OCI-LY3 (cell line): ENCODE results near the gene ZP4.

ENCODE experiments used
- H2AFZ ChIP-seq: fragments of 200-600, 300-600 bp; shearing (Covaris generic); 2 replicates; pipeline ENCODE4 v1.6.0; 2014; ENCODE audit warnings: antibody characterized with exemption, low read depth, low read length
- H3K27ac ChIP-seq: fragments of 200-600, 300-600 bp; sonication (generic); 2 replicates; pipeline ENCODE4 v1.5.1; 2014; ENCODE audit warnings: mild to moderate bottlenecking, low read length, moderate library complexity, mixed read lengths
- H3K27me3 ChIP-seq: fragments of 200-600, 300-600 bp; sonication (generic); 2 replicates; pipeline ENCODE4 v1.6.1; 2014; ENCODE audit warnings: low read depth, low read length, mixed read lengths
- H3K36me3 ChIP-seq: fragments of 200-600, 300-600 bp; sonication (generic); replicated peaks from 2 replicates; pipeline ENCODE3; 2014; ENCODE audit warnings: low read depth, low read length, mixed read lengths
- H3K4me1 ChIP-seq: fragments of 300-600, 200-600 bp; sonication (generic); 2 replicates; pipeline ENCODE4 v1.6.1; 2014; ENCODE audit warnings: low read length, mixed read lengths
- H3K4me2 ChIP-seq: fragments of 200-600, 300-600 bp; sonication (generic); 2 replicates; pipeline ENCODE4 v1.6.1; 2014; ENCODE audit warnings: low read length, mixed read lengths
- H3K4me3 ChIP-seq: fragments of 300-600, 200-600 bp; sonication (generic); 2 replicates; pipeline ENCODE4 v1.5.1; 2014; ENCODE audit warnings: antibody characterized with exemption, mild to moderate bottlenecking, low read length, moderate library complexity
- H3K79me2 ChIP-seq: fragments of 300-600, 200-600 bp; shearing (Covaris generic); 2 replicates; pipeline ENCODE4 v1.6.1; 2014; ENCODE audit warnings: mild to moderate bottlenecking, low read length, mixed read lengths
- H3K9ac ChIP-seq: fragments of 300-600, 200-600 bp; shearing (Covaris generic); 2 replicates; pipeline ENCODE4 v1.6.0; 2014; ENCODE audit warnings: mild to moderate bottlenecking, low read length, moderate library complexity
- H3K9me3 ChIP-seq: fragments of 200-600, 300-600 bp; shearing (Covaris generic); 2 replicates; pipeline ENCODE4 v1.6.1; 2014; ENCODE audit warnings: low read length, mixed read lengths; ENCODE audit not compliant: insufficient read depth
- H4K20me1 ChIP-seq: fragments of 200-600, 300-600 bp; sonication (generic); 2 replicates; pipeline ENCODE4 v1.6.1; 2016; ENCODE audit warnings: low read length, mixed read lengths; ENCODE audit not compliant: insufficient read depth
- CTCF ChIP-seq: fragments of 200-600, 300-600 bp; sonication (generic); IDR thresholded peaks from 2 replicates; pipeline ENCODE4 v1.5.1; 2014; ENCODE audit warnings: antibody characterized with exemption, low read length, low read depth
- EZH2phosphoT487 ChIP-seq: fragments of 200-600 bp; shearing (Covaris generic); IDR thresholded peaks from 2 replicates; pipeline ENCODE4 v1.6.1; 2018; ENCODE audit warnings: antibody characterized with exemption, mixed run types, low read depth

The ZP4 gene

GRCh38 chr1:237890822-237891221, at the start of gene ZP4:
TSS of gene ZP4 (minus strand) at chr1:237890922. CDS start at chr1:237890635, 287 bp downstream.
- no peaks in the 10 kb centered on the region for H3K27me3 ChIP-seq
- H3K4me2 ChIP-seq = peak within 1 kb of the TSS; percentile 78
- no peaks in the 10 kb centered on the region for H3K9me3 ChIP-seq
- peak within 1 kb of the TSS; percentile 59 for H3K4me3 ChIP-seq
- peaks cover 48% of the 10 kb centered on the region for H3K4me1 ChIP-seq
- peak within 1 kb of the TSS; percentile 5; the same call in 1 of the 2 replicates for H3K9ac ChIP-seq
- TF ChIP-seq EZH2phosphoT487 (no peak), CTCF (no peak)
- no peaks in the 10 kb centered on the region for H4K20me1 ChIP-seq
- no peak within 1 kb of the TSS for H3K27ac ChIP-seq
- peak within 1 kb of the TSS; percentile 52 for H2AFZ ChIP-seq
- no peaks in the 10 kb centered on the region for H3K79me2 ChIP-seq
- H3K36me3 ChIP-seq = no peaks in the 10 kb centered on the region

GRCh38 chr1:237938553-237938952, 47.8 kb upstream of the ZP4 start:
- H4K20me1 ChIP-seq = no peaks in the 10 kb centered on the region
- no peaks in the 10 kb centered on the region for H3K79me2 ChIP-seq
- H2AFZ ChIP-seq = no peak overlapping the region
- H3K9ac ChIP-seq = no peak overlapping the region
- H3K36me3 ChIP-seq = no peaks in the 10 kb centered on the region
- H3K27me3 ChIP-seq = no peaks in the 10 kb centered on the region
- no peak overlapping the region for H3K27ac ChIP-seq
- H3K4me2 ChIP-seq = no peak overlapping the region
- no peak overlapping the region for H3K4me3 ChIP-seq
- H3K4me1 ChIP-seq = no peaks in the 10 kb centered on the region
- TF ChIP-seq EZH2phosphoT487 (no peak), CTCF (no peak)
- no peaks in the 10 kb centered on the region for H3K9me3 ChIP-seq

GRCh38 chr1:237938068-237938467, 47.3 kb upstream of the ZP4 start:
- Histone ChIP-seq H3K27ac (no peak overlapping the region), H4K20me1 (no peaks in the 10 kb centered on the region), H3K4me2 (no peak overlapping the region), H3K9ac (no peak overlapping the region), H3K4me1 (no peaks in the 10 kb centered on the region), H2AFZ (no peak overlapping the region), H3K9me3 (no peaks in the 10 kb centered on the region), H3K4me3 (no peak overlapping the region), H3K27me3 (no peaks in the 10 kb centered on the region), H3K79me2 (no peaks in the 10 kb centered on the region), H3K36me3 (no peaks in the 10 kb centered on the region)
- TF ChIP-seq EZH2phosphoT487 = no peak
- no peak for TF ChIP-seq CTCF

- H3K9me3 ChIP-seq = no peaks in the 10 kb centered on the region
- H3K27me3 ChIP-seq = no peaks in the 10 kb centered on the region
- no peaks in the 10 kb centered on the region for H3K79me2 ChIP-seq
- no peak overlapping the region for H2AFZ ChIP-seq
- H3K4me1 ChIP-seq = no peaks in the 10 kb centered on the region
- H3K4me2 ChIP-seq = no peak overlapping the region
- no peak overlapping the region for H3K9ac ChIP-seq
- H4K20me1 ChIP-seq = no peaks in the 10 kb centered on the region
- no peak for TF ChIP-seq EZH2phosphoT487
- no peak for TF ChIP-seq CTCF
- H3K27ac ChIP-seq = no peak overlapping the region
- no peak overlapping the region for H3K4me3 ChIP-seq
- no peaks in the 10 kb centered on the region for H3K36me3 ChIP-seq
These were observed 42.1 kb upstream of the ZP4 start for GRCh38 chr1:237932816-237933215.
